ENCODE results near the gene PRKD2.

DNA sequence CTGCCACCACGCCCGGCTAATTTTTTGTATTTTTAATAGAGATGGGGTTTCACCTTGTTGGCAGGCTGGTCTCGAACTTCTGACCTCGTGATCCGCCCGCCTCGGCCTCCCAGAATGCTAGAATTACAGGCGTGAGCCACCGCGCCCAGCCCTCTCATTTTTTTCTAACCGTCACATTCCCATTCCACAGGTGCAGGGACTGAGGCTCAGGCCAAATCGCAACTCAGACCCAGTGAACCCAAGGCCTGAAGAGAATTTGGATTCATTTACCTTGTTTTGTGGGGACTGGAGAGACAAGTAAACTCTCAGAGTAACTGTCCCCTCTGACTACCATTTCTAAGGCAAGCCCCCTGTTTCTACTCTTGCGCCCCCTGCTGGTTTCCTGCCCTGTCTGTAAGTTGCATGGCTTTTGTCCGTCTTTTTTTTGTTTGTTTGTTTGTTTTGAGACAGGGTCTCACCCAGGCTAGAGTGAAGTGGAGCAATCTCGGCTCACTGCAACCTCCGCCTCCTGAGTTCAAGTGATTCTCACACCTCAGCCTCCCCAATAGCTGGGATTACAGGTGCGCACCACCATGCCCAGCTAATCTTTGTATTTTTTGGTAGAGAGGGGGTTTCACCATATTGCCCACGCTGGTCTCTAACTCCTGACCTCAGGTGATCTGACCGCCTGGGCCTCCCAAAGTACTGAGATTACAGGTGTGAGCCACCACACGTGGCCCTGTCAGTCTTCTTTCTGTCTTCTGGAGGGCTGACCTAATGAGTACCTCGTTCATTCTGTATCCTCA lies 31.6 kb upstream of the PRKD2 start:
- TF ChIP-seq, protein P1, sequence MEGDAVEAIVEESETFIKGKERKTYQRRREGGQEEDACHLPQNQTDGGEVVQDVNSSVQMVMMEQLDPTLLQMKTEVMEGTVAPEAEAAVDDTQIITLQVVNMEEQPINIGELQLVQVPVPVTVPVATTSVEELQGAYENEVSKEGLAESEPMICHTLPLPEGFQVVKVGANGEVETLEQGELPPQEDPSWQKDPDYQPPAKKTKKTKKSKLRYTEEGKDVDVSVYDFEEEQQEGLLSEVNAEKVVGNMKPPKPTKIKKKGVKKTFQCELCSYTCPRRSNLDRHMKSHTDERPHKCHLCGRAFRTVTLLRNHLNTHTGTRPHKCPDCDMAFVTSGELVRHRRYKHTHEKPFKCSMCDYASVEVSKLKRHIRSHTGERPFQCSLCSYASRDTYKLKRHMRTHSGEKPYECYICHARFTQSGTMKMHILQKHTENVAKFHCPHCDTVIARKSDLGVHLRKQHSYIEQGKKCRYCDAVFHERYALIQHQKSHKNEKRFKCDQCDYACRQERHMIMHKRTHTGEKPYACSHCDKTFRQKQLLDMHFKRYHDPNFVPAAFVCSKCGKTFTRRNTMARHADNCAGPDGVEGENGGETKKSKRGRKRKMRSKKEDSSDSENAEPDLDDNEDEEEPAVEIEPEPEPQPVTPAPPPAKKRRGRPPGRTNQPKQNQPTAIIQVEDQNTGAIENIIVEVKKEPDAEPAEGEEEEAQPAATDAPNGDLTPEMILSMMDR (conservative IDR thresholded peaks at IDR 0.05), result peak; percentile 96
- TF ChIP-seq EZH2 (IDR thresholded peaks at IDR 0.05; ENCODE audit: low read depth), result no peak
